ENCODE data around the gene POLR2H. TPM values are rescaled to one million over a fixed set of nuclear protein-coding genes. Genes with fewer than 3 reads are reported as not detected.
"Not testable (repeated sequence)": the region's sequence is repeated elsewhere in the genome, so short reads cannot be mapped to it uniquely, and the experiment has no call there.

Gene POLR2H
- total and polyA plus RNA-seq, 10 of the 15 experiments (the other 5 are each of a cell fraction or from before 2014, with no cell fraction given): 74.2 to 357 (median 143) TPM

DNA sequence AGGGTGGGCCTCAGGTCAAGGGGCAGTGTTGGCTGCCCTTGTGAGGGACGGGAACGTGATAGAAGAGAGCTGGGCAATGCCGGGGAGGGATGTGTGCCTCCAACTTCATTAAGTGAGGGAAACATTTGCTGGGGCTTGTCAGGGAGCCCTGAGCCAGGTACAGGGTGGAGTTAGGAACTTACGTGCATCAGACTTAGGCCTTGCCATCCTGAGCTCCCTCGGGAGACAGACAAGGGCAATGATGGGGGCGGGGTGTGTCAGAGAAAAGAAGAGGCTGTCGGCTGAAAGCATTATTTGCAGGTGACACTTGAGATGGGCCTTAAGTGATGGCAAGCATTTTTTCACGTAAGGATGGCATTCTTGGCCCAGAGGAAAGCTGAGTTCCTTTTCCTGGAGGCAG lies 22.5 kb upstream of the POLR2H start (continued):
- TF ChIP-seq, protein P1, sequence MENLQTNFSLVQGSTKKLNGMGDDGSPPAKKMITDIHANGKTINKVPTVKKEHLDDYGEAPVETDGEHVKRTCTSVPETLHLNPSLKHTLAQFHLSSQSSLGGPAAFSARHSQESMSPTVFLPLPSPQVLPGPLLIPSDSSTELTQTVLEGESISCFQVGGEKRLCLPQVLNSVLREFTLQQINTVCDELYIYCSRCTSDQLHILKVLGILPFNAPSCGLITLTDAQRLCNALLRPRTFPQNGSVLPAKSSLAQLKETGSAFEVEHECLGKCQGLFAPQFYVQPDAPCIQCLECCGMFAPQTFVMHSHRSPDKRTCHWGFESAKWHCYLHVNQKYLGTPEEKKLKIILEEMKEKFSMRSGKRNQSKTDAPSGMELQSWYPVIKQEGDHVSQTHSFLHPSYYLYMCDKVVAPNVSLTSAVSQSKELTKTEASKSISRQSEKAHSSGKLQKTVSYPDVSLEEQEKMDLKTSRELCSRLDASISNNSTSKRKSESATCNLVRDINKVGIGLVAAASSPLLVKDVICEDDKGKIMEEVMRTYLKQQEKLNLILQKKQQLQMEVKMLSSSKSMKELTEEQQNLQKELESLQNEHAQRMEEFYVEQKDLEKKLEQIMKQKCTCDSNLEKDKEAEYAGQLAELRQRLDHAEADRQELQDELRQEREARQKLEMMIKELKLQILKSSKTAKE (IDR thresholded peaks at IDR 0.05; ENCODE audit: low read depth, poor library complexity, severe bottlenecking): no peak
- TF ChIP-seq, protein P2, sequence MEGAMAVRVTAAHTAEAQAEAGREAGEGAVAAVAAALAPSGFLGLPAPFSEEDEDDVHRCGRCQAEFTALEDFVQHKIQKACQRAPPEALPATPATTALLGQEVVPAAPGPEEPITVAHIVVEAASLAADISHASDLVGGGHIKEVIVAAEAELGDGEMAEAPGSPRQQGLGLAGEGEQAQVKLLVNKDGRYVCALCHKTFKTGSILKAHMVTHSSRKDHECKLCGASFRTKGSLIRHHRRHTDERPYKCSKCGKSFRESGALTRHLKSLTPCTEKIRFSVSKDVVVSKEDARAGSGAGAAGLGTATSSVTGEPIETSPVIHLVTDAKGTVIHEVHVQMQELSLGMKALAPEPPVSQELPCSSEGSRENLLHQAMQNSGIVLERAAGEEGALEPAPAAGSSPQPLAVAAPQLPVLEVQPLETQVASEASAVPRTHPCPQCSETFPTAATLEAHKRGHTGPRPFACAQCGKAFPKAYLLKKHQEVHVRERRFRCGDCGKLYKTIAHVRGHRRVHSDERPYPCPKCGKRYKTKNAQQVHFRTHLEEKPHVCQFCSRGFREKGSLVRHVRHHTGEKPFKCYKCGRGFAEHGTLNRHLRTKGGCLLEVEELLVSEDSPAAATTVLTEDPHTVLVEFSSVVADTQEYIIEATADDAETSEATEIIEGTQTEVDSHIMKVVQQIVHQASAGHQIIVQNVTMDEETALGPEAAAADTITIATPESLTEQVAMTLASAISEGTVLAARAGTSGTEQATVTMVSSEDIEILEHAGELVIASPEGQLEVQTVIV (IDR thresholded peaks at IDR 0.05; ENCODE audit: borderline replicate concordance, partially characterized antibody): no peak
- TF ChIP-seq PML (IDR thresholded peaks at IDR 0.05; ENCODE audit: low read length): no peak
- no peak for TF ChIP-seq CREM (IDR thresholded peaks at IDR 0.05; ENCODE audit: low read depth)
- no peak for TF ChIP-seq NFXL1 (IDR thresholded peaks at IDR 0.05; ENCODE audit: borderline replicate concordance)
- no peak for TF ChIP-seq EP300 (IDR thresholded peaks at IDR 0.05; ENCODE audit: borderline replicate concordance in 1 of 2, control insufficient read depth in 1 of 2, low read depth in 2 of 2, low read length in 2 of 2)
- no peak for TF ChIP-seq TBL1XR1 (IDR thresholded peaks at IDR 0.05; ENCODE audit: low read depth, low read length)
- no peak for TF ChIP-seq LARP7 (IDR thresholded peaks at IDR 0.05)
- TF ChIP-seq ZZZ3 (IDR thresholded peaks at IDR 0.05; ENCODE audit: control insufficient read depth, insufficient read length, low read depth): no peak
- no peak for TF ChIP-seq CBX3 (IDR thresholded peaks at IDR 0.05; ENCODE audit: borderline replicate concordance, low read depth)
- TF ChIP-seq RELB (IDR thresholded peaks at IDR 0.05; ENCODE audit: low read depth): no peak
- TF ChIP-seq SREBF1 (IDR thresholded peaks at IDR 0.05; ENCODE audit: low read length): no peak
- no peak for TF ChIP-seq ZNF274 (IDR thresholded peaks at IDR 0.05; ENCODE audit: insufficient read depth, insufficient read length)

DNA sequence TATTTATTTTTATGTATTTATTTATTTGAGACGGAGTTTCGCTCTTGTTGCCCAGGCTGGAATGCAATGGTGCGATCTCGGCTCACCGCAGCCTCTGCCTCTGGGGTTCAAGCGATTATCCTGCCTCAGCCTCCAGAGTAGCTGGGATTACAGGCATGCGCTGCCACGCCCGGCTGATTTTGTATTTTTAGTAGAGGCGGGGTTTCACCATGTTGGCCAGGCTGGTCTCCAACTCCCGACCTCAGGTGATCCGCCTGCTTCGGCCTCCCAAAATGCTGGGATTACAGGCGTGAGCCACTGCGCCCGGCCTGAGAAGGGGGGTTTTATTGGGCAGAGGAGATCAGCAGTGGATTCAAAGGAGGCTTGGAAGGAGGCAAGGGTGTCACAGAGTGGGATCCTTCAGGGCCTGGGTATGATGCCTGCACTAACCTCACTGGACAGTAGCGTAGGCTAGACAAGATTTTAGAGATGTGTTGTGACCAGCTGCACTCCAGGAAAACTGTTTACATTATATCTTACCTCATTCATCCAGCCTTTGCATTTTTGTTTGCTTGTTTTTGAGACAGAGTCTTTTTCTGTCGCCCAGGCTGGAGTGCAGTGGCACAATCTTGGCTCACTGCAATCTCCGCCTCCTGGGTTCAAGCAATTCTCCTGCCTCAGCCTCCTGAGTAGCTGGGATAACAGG lies 21.9 kb upstream of the POLR2H start:
- WGBS (ENCODE audit: insufficient coverage, insufficient replicate concordance, low lambda C conversion rate, missing lambda C conversion rate): 91% methylated on average over 19 of the region's 19 CpGs
- H2AFZ ChIP-seq (ENCODE audit: control insufficient read depth, low read depth, low read length); intact Hi-C loops (cut with micrococcal nuclease; ENCODE audit: unreplicated experiment); H3K4me2 ChIP-seq (ENCODE audit: control insufficient read depth, insufficient read depth); SMC1A ChIA-PET (ENCODE audit: uncharacterized antibody, unreplicated experiment); H3K79me2 ChIP-seq (ENCODE audit: control insufficient read depth, insufficient read depth, low read length); H3K36me3 ChIP-seq (ENCODE audit: control insufficient read depth in 2 of 2, insufficient read depth in 2 of 2, low read length in 1 of 2); RAD21 ChIA-PET (ENCODE audit: unreplicated experiment); in situ Hi-C loops (cut with MboI); H3K9ac ChIP-seq (ENCODE audit: control insufficient read depth, insufficient read depth, low read length); H3K4me3 ChIP-seq; FAIRE-seq; DNase-seq (ENCODE audit: low read depth, low spot score); H3K9me3 ChIP-seq (replicated peaks; ENCODE audit: control insufficient read depth, insufficient read depth, low read length); H3K27ac ChIP-seq (ENCODE audit: control insufficient read depth, insufficient read depth); H4K20me1 ChIP-seq (ENCODE audit: control insufficient read depth, insufficient read depth); H3K27me3 ChIP-seq (replicated peaks in 1 of 2; ENCODE audit: control insufficient read depth in 2 of 2, insufficient read depth in 2 of 2, low read length in 1 of 2); ATAC-seq; BruUV-seq (replicated peaks); POLR2A ChIA-PET: not testable (repeated sequence)
- CTCF ChIA-PET: interaction anchor here (1.7 kb wide), 1 partner anchor 14 kb away, joined by 4 read pairs; no protein-coding TSS in a partner anchor
- H3K4me1 ChIP-seq (ENCODE audit: control insufficient read depth, insufficient read depth, low read length): peaks cover 11% of the 10 kb centered on the region

All from GM12878 (cell line).